ENCODE measurements around the gene SMIM3. TPM values are rescaled to one million over a fixed set of nuclear protein-coding genes. Genes with fewer than 3 reads are reported as not detected.

Gene SMIM3, protein sequence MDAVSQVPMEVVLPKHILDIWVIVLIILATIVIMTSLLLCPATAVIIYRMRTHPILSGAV
- total RNA-seq, result 12.5 and 14.7 TPM in 2 replicates

DNA sequence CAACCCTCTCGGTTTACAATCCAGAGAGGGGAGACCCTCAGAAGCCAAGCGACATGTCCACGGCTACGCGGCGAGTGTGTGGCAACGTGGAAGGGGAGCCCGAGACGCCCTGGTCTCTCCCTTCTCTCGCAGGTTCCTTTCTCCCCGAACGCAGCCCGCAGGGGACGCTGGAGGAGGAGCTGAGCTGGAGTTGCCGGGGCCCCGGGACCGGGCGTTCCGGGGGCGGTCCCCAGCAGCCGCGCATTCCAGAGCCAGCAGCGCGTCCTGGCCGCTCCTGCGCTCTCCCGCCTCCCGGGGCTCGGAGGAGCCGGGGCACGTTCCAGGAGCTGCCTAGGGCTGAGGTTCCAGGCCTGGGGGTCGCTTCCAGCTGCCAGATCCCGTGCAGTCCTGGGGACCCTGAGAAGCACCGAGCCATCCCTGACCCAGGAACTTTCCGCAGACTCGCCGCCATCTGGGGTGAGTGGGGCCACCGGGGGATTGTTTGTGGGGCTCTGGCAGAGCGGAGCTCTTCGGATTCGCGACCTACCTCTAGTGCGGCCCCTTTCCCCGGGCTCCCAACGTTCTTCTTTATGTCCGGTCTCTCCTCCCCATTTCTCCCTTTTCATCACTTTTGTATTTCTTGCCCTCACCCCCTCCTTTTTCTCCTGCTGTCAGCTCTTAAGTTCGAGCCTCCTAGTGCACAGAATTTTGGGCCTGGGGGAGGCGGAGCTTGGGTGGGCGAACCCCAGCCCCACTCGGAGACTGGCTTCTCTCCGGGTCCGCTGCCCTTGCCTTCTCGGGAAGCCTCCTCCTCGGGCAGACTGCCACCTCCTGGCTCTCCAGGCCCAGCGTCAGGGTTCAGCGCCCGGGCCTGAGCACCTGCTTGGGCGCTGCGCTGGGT is at the start of gene SMIM3:
Gene SMIM3 (plus strand): TSS at position 241 of the 880 bp plus-strand sequence. CDS start 16,684 bp downstream, outside the sequence.

DNA sequence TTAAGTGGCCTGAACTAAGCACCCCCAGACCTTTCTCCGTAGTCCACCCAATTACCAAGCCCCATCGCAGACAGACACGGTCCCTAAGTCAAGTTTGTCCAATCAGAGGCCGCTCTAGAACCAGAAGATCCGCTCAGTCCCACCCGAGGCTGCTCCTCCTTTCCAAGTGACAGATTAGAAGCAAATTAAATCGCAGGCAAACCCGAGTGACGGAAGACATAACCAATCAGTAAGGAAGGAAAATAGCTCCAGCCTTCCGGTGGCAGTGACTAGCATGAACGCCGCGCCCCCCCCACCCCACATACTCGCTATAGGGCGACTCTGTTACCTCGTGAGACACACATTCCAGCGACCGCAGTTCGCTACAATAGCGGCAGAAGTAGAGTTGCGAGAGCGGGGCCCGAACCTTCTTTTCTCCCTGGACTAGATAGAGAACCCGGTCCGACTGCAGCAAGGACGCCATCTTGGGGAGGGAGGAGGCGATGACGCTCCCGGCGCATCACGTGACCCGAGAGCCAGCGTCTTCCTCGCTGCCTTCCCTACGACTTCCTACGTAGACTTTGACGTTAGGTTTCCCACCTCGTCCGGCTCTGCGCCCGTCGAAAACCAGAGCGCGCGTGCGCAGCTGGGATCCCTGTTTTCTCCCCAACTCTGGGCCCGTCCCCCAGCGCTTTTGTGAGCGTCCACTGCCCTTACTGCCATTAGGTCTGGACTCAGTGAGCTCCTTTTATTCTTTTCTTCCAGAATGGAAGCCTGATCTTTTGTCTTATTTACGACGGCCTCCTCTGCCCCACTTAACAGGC is 19.8 kb upstream of the SMIM3 start, which contains the start of gene DCTN4:
Gene DCTN4 (minus strand): TSS at position 487 of the 803 bp plus-strand sequence. CDS start 24 bp downstream, at position 463.

DNA sequence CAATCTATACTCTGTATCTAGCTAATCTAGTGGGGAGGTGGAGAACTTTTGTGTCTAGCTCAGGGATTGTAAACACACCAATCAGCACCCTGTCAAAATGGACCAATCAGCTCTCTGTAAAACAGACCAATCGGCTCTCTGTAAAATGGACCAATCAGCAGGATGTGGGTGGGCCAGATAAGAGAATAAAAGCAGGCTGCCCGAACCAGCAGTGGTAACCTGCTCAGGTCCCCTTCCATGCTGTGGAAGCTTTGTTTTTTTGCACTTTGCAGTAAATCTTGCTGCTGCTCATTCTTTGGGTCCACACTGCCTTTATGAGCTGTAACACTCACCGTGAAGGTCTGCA is 67.7 kb downstream of the SMIM3 start, which contains the start of gene IRGM:
Gene IRGM (plus strand): TSS at position 214 of the 346 bp plus-strand sequence. CDS start 1,603 bp downstream, outside the sequence.

Other genes with a start within 250 kb of the SMIM3 start
- 1.4 and 18.1 TPM in 2 replicates for gene SYNPO, start 138.1 kb upstream of the SMIM3 start, total RNA-seq
- gene MYOZ3, start 117.5 kb upstream of the SMIM3 start, total RNA-seq, result 0.21 TPM in 1 of 2 replicates, not detected in the other
- 15.7 and 27.2 TPM in 2 replicates for gene RBM22, start 77.7 kb upstream of the SMIM3 start, total RNA-seq
- 35.9 and 55.0 TPM in 2 replicates for gene DCTN4, start 19.7 kb upstream of the SMIM3 start, total RNA-seq
- not detected in 2 replicates for gene IRGM, start 67.8 kb downstream of the SMIM3 start, total RNA-seq
- gene ZNF300, start 126.2 kb downstream of the SMIM3 start, total RNA-seq, result 5.5 and 6.3 TPM in 2 replicates
- gene GPX3, start 241.8 kb downstream of the SMIM3 start, total RNA-seq, result 43.1 and 63.4 TPM in 2 replicates

Measured in nasal cavity respiratory epithelium epithelial cell of viscerocranial mucosa (primary cell).